ENCODE data around the gene FMO1. TPM values are rescaled to one million over a fixed set of nuclear protein-coding genes. Genes with fewer than 3 reads are reported as not detected.

Gene FMO1
- total RNA-seq, 2 experiments from 2014 or later: 0.34 to 0.38 TPM

GRCh38 chr1:171299342-171299741 is 51.0 kb downstream of the FMO1 start:
- CTCF ChIA-PET (ENCODE audit: unreplicated experiment): interaction anchor here (1.4 kb wide), 1 partner anchor 54 kb away, joined by 4 read pairs; no protein-coding TSS in a partner anchor

DNA sequence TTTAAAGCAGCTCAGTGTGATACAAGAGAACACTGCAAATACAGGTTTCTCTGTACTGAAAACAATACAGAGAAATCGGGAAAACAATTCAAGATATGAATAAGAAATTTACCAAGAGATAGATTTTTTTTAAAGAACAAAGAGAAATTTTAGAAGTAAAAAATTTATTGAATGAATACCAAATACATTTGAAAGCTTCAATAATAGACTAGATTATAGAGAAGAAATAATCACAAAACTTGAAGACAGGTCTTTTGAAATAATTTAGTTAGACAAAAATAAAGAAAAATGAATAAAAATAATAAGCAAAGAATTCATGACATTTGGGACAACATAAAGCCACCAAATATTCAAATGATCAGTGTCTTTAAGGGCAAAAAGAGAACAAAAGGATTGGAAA is 52.1 kb downstream of the FMO1 start:
- H3K9me3 ChIP-seq (ENCODE audit: low read length): peaks cover 9% of the 10 kb centered on the region; the same call in 1 of the 2 replicates
- H3K4me3 ChIP-seq (ENCODE audit: low read depth, low read length, poor library complexity, severe bottlenecking): no peak overlapping the region
- intact Hi-C loops (cut with micrococcal nuclease; ENCODE audit: unreplicated experiment): no loop called here
- BruUV-seq (replicated peaks): no TSS peak
- CTCF ChIA-PET (ENCODE audit: unreplicated experiment): no interaction called here
- no peaks in the 10 kb centered on the region for H3K9me2 ChIP-seq (ENCODE audit: insufficient read depth, low read length)
- H3K4me2 ChIP-seq (ENCODE audit: low read length): no peak overlapping the region
- POLR2A ChIA-PET: interaction anchor here (0.6 kb wide), 1 partner anchor 1512 kb away, joined by 3 read pairs; no protein-coding TSS in a partner anchor
- H2AFZ ChIP-seq (ENCODE audit: low read length): no peak overlapping the region
- no peaks in the 10 kb centered on the region for H3K79me2 ChIP-seq (ENCODE audit: insufficient read depth, low read depth, low read length)
- H4K20me1 ChIP-seq (ENCODE audit: insufficient read depth, low read length): no peaks in the 10 kb centered on the region
- no peaks in the 10 kb centered on the region for H3K36me3 ChIP-seq (ENCODE audit: insufficient read depth, low read length)
- TF ChIP-seq EZH2phosphoT487 (IDR thresholded peaks at IDR 0.05; ENCODE audit: borderline replicate concordance, low read depth, low read length) (no peak), CTCF (conservative IDR thresholded peaks at IDR 0.05; ENCODE audit: low read length) (no peak)
- no peak overlapping the region for H3K27ac ChIP-seq (ENCODE audit: low read depth, low read length, poor library complexity, severe bottlenecking)
- peaks cover 8% of the 10 kb centered on the region for H3K4me1 ChIP-seq (ENCODE audit: insufficient read depth, low read length, poor library complexity, severe bottlenecking)
- peak; percentile 40 for DNase-seq (ENCODE audit: low spot score)

More at GRCh38 chr1:171299342-171299741, 51.0 kb downstream of the FMO1 start:
- Histone ChIP-seq H3K4me2 (ENCODE audit: low read length) (no peak overlapping the region), H3K4me3 (ENCODE audit: low read depth, low read length, poor library complexity, severe bottlenecking) (no peak overlapping the region), H4K20me1 (ENCODE audit: insufficient read depth, low read length) (no peaks in the 10 kb centered on the region), H3K9me2 (ENCODE audit: insufficient read depth, low read length) (no peaks in the 10 kb centered on the region), H3K4me1 (ENCODE audit: insufficient read depth, low read length, poor library complexity, severe bottlenecking) (peaks cover 8% of the 10 kb centered on the region), H2AFZ (ENCODE audit: low read length) (no peak overlapping the region), H3K27ac (ENCODE audit: low read depth, low read length, poor library complexity, severe bottlenecking) (no peak overlapping the region), H3K9me3 (ENCODE audit: low read length) (peaks cover 9% of the 10 kb centered on the region; the same call in 1 of the 2 replicates), H3K36me3 (ENCODE audit: insufficient read depth, low read length) (no peaks in the 10 kb centered on the region), H3K79me2 (ENCODE audit: insufficient read depth, low read depth, low read length) (no peaks in the 10 kb centered on the region)
- intact Hi-C loops (cut with micrococcal nuclease; ENCODE audit: unreplicated experiment): no loop called here
- BruUV-seq (replicated peaks): no TSS peak
- DNase-seq (ENCODE audit: low spot score): no peak
- TF ChIP-seq CTCF (conservative IDR thresholded peaks at IDR 0.05; ENCODE audit: low read length): no peak
- TF ChIP-seq EZH2phosphoT487 (IDR thresholded peaks at IDR 0.05; ENCODE audit: borderline replicate concordance, low read depth, low read length): no peak
- POLR2A ChIA-PET: no interaction called here

GRCh38 chr1:171310661-171311087 is 62.4 kb downstream of the FMO1 start:
- Histone ChIP-seq H3K9me2 (ENCODE audit: insufficient read depth, low read length) (no peaks in the 10 kb centered on the region), H3K4me2 (ENCODE audit: low read length) (no peak overlapping the region), H3K36me3 (ENCODE audit: insufficient read depth, low read length) (no peaks in the 10 kb centered on the region), H3K4me1 (ENCODE audit: insufficient read depth, low read length, poor library complexity, severe bottlenecking) (peaks cover 16% of the 10 kb centered on the region), H3K4me3 (ENCODE audit: low read depth, low read length, poor library complexity, severe bottlenecking) (no peak overlapping the region), H3K9me3 (ENCODE audit: low read length) (0 out of 2 replicates have a peak, but pooled peaks cover 5% of the 10 kb centered on the region), H2AFZ (ENCODE audit: low read length) (no peak overlapping the region), H3K27ac (ENCODE audit: low read depth, low read length, poor library complexity, severe bottlenecking) (no peak overlapping the region), H3K79me2 (ENCODE audit: insufficient read depth, low read depth, low read length) (no peaks in the 10 kb centered on the region), H4K20me1 (ENCODE audit: insufficient read depth, low read length) (no peaks in the 10 kb centered on the region)
- TF ChIP-seq CTCF (conservative IDR thresholded peaks at IDR 0.05; ENCODE audit: low read length) (no peak), EZH2phosphoT487 (IDR thresholded peaks at IDR 0.05; ENCODE audit: borderline replicate concordance, low read depth, low read length) (no peak)
- ChIA-PET CTCF (ENCODE audit: unreplicated experiment) (no interaction called here), POLR2A (no interaction called here)
- no TSS peak for BruUV-seq (replicated peaks)
- intact Hi-C loops (cut with micrococcal nuclease; ENCODE audit: unreplicated experiment): loop anchor here (5.0 to 10.0 kb wide), 3 partner anchors 83 to 778 kb away; partner anchors contain the start of gene GORAB
- DNase-seq (ENCODE audit: low spot score): no peak
